Fibroblast of skin of back (primary cell): ENCODE results near the gene CYP4B1. TPM values are rescaled to one million over a fixed set of nuclear protein-coding genes. Genes with fewer than 3 reads are reported as not detected.
"Not testable (repeated sequence)": the region's sequence is repeated elsewhere in the genome, so short reads cannot be mapped to it uniquely, and the experiment has no call there.

Source experiments
- DNase-seq: peaks from one replicate; pipeline ENCODE4 v3.0.0-alpha.2; 2013
- polyA plus RNA-seq, 2 experiments: library from polyadenylated mRNA; unstranded; fragments of 120-200 nt; gene quantifications; one replicate each; pipeline ENCODE4 v1.2.1, GENCODE V29; 2013; ENCODE audit not compliant: insufficient read length in 2 of 2

CYP4B1 gene
- polyA plus RNA-seq (2013, experiment 1 of 2; ENCODE audit: insufficient read length), result not detected
- polyA plus RNA-seq (2013, experiment 2 of 2; ENCODE audit: insufficient read length), result not detected

- DNase-seq, result no peak
Measured at GRCh38 chr1:46798810-46799209, at the start of gene CYP4B1. CYP4B1 (plus strand) TSS chr1:46799046; CDS start chr1:46799082, 36 bp downstream.

GRCh38 chr1:46749404-46749803 is 49.4 kb upstream of the CYP4B1 start:
- no peak for DNase-seq

- DNase-seq, result no peak
Measured at GRCh38 chr1:46749921-46750404, 48.9 kb upstream of the CYP4B1 start.

GRCh38 chr1:46753985-46754384 is 44.9 kb upstream of the CYP4B1 start:
- no peak for DNase-seq

- DNase-seq, result not testable (repeated sequence)
Measured at GRCh38 chr1:46754707-46755106, 44.1 kb upstream of the CYP4B1 start.

GRCh38 chr1:46755121-46755520 is 43.7 kb upstream of the CYP4B1 start:
- DNase-seq, result no peak

GRCh38 chr1:46757247-46757955 is 41.4 kb upstream of the CYP4B1 start:
- DNase-seq, result no peak

GRCh38 chr1:46757956-46758528 is 40.8 kb upstream of the CYP4B1 start:
- no peak for DNase-seq

- DNase-seq, result no peak
Measured at GRCh38 chr1:46760558-46761166, 38.2 kb upstream of the CYP4B1 start.

GRCh38 chr1:46761740-46762139 is 37.1 kb upstream of the CYP4B1 start:
- DNase-seq, result no peak

- DNase-seq, result no peak
Measured at GRCh38 chr1:46764402-46764801, 34.4 kb upstream of the CYP4B1 start.

- DNase-seq, result no peak
Measured at GRCh38 chr1:46767649-46768282, 31.1 kb upstream of the CYP4B1 start.

- no peak for DNase-seq
Measured at GRCh38 chr1:46768445-46768844, 30.4 kb upstream of the CYP4B1 start.

- DNase-seq, result no peak
Measured at GRCh38 chr1:46769028-46769740, 29.7 kb upstream of the CYP4B1 start.

GRCh38 chr1:46770541-46770940 is 28.3 kb upstream of the CYP4B1 start:
- no peak for DNase-seq

GRCh38 chr1:46772571-46772970 is 26.3 kb upstream of the CYP4B1 start:
- no peak for DNase-seq

GRCh38 chr1:46774297-46774696 is 24.5 kb upstream of the CYP4B1 start:
- DNase-seq, result no peak

- DNase-seq, result not testable (repeated sequence)
Measured at GRCh38 chr1:46778456-46778855, 20.4 kb upstream of the CYP4B1 start.

- DNase-seq, result no peak
Measured at GRCh38 chr1:46784666-46785065, 14.2 kb upstream of the CYP4B1 start.

- DNase-seq, result not testable (repeated sequence)
Measured at GRCh38 chr1:46788634-46789033, 10.2 kb upstream of the CYP4B1 start.

- DNase-seq, result no peak
Measured at GRCh38 chr1:46790446-46791101, 8.3 kb upstream of the CYP4B1 start.

GRCh38 chr1:46793126-46793525 is 5.7 kb upstream of the CYP4B1 start:
- DNase-seq, result no peak
